Medulla oblongata (tissue), 1 donor: Measurements from ENCODE around the gene ANKRD18A.

Source experiments
- DNase-seq: peaks from one replicate; pipeline ENCODE4 v3.0.0-alpha.2; 2015; ENCODE audit errors: extremely low spot score

ANKRD18A gene

GRCh38 chr9:38529317-38529716, 91.1 kb downstream of the ANKRD18A start:
- DNase-seq: no peak

DNA sequence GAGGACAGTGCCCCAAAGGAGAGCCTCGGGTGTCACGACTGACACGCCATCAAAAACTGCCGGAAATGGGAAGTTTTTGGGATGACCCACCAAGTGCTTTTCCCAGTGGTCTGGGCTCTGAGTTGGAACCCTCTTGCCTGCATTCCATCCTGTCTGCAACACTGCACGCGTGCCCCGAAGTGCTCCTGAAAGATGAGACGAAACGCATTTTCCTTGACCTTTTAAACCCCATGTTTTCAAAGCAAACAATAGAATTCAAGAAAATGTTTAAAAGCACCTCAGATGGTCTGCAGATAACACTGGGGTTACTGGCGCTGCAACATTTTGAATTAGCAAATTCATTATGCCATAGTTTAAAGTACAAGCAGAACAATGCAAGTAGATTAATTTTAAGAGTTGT, 92.9 kb downstream of the ANKRD18A start:
- no peak for DNase-seq

DNA sequence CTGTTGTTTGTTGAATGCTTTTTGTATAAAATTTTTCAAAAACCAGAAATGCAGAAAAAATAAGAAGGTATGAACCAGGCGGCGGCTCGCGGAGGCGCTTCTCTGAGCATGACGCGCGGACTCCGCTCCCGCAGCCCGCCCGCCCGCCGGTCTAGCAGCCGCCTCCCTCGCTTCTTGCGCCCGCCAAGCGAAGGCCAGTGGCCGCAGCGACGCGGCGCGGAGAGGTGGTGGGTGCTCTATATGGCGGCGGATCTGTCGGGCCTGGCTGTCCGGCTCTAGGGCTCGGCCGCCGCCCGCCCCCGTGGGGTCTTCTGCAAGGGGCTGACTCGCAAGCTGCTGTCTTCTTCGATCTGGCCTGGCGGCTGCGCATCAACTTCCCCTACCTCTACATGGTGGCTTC, 93.8 kb downstream of the ANKRD18A start:
- no peak for DNase-seq

DNA sequence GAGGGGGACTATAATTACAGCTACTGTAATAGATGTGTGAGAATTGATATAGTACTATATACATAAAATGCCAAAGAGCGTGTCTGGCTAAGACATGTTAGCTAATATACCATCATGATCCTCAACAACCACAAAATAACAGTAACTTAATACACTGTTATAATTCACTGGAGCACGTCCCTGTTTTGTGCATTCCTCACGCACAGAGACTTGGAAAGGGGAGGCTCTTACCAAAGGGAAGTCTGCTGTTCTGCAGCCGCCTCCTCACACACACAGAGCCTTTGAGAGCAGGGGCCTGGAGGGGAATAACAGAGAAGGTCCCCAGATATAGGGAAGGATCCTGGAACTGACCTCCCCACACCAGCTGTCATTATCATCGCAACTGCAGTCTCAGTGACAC, 97.3 kb downstream of the ANKRD18A start:
- no peak for DNase-seq

DNA sequence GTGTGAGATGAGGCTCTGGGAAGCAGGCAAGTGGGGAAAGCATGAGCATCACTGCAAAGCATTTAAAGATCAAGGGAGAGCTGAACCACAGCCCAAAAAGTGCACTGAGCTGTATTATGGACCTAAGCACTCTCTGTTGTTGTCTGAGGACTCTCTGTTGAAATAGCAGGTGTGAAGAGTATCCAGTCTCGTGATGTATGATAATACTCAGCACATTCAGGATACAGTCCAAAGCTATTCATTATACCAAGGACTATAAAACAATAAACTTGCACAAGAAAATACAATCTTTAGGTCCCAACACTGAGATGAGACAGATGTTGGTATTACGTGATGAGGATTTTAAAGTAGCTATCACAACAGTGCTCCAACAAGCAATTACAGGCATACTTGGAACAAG, 98.6 kb downstream of the ANKRD18A start:
- DNase-seq: no peak
